Left lobe of liver (tissue), 2 donors: ENCODE data around the gene NES. TPM values are rescaled to one million over a fixed set of nuclear protein-coding genes. Genes with fewer than 3 reads are reported as not detected.

ENCODE experiments used
- ATAC-seq: fragments of 200-7000 bp; cut with Tn5 transposase; one replicate; pipeline ENCODE4 v1.9.1; 2020; ENCODE audit warnings: mild to moderate bottlenecking, moderate library complexity
- DNase-seq: peaks from one replicate; pipeline ENCODE4 v3.0.0-alpha.2; 2020; ENCODE audit warnings: low spot score
- total RNA-seq: library from RNA; stranded (reverse); gene quantifications from one replicate; pipeline ENCODE4 v1.2.1, GENCODE V29; 2021
- donor health status: DM: no; HTN: no; CAD: no; lungs with moderate emphysema.
- donor health status: DM: no; HTN: yes; CAD: no.

NES gene
- total RNA-seq, 1 donor from 2014 or later: 1.4 TPM

GRCh38 chr1:156704166-156704711 lies 27.0 kb upstream of the NES start:
- DNase-seq (no peak), ATAC-seq (no peak)

- DNase-seq (no peak), ATAC-seq (no peak)
Observed at GRCh38 chr1:156703741-156704140, 26.5 kb upstream of the NES start.

GRCh38 chr1:156703336-156703735 lies 26.1 kb upstream of the NES start:
- no peak for ATAC-seq
- no peak for DNase-seq

- ATAC-seq (no peak), DNase-seq (no peak)
Observed at GRCh38 chr1:156700736-156701531, 23.7 kb upstream of the NES start.

GRCh38 chr1:156698995-156699394 lies 21.8 kb upstream of the NES start:
- ATAC-seq (no peak), DNase-seq (no peak)

- DNase-seq: no peak
- no peak for ATAC-seq
Observed at GRCh38 chr1:156697481-156697880, 20.3 kb upstream of the NES start.

- no peak for ATAC-seq
- DNase-seq: no peak
Observed at GRCh38 chr1:156696755-156697154, 19.5 kb upstream of the NES start.

GRCh38 chr1:156694690-156694962 lies 17.4 kb upstream of the NES start:
- DNase-seq (no peak), ATAC-seq (no peak)

- no peak for DNase-seq
- no peak for ATAC-seq
Observed at GRCh38 chr1:156693848-156694689, 16.9 kb upstream of the NES start.

GRCh38 chr1:156692925-156693847 lies 16.0 kb upstream of the NES start:
- ATAC-seq: no peak

GRCh38 chr1:156692441-156692924 lies 15.3 kb upstream of the NES start:
- ATAC-seq: no peak
- DNase-seq: no peak

More at GRCh38 chr1:156692925-156693847, 16.0 kb upstream of the NES start:
- no peak for DNase-seq

- no peak for ATAC-seq
- DNase-seq: no peak
Observed at GRCh38 chr1:156691665-156692440, 14.6 kb upstream of the NES start.

GRCh38 chr1:156691191-156691590 lies 14.0 kb upstream of the NES start:
- ATAC-seq (no peak), DNase-seq (no peak)

- no peak for DNase-seq
- ATAC-seq: no peak
Observed at GRCh38 chr1:156690675-156691036, 13.4 kb upstream of the NES start.

- ATAC-seq (no peak), DNase-seq (no peak)
Observed at GRCh38 chr1:156689953-156690674, 12.9 kb upstream of the NES start.

GRCh38 chr1:156689035-156689952 lies 12.1 kb upstream of the NES start:
- ATAC-seq (peak; percentile 96), DNase-seq (peak; percentile 64)

- ATAC-seq (no peak), DNase-seq (no peak)
Observed at GRCh38 chr1:156684227-156684782, 7.1 kb upstream of the NES start.
